ENCODE results near the gene ABCF2. TPM values are rescaled to one million over a fixed set of nuclear protein-coding genes. Genes with fewer than 3 reads are reported as not detected.
A peak's percentile ranks its signal among the peaks of the same experiment; 100 is the strongest.

ABCF2 gene
- total RNA-seq, 1 experiment from 2014 or later = 55.6 TPM

DNA sequence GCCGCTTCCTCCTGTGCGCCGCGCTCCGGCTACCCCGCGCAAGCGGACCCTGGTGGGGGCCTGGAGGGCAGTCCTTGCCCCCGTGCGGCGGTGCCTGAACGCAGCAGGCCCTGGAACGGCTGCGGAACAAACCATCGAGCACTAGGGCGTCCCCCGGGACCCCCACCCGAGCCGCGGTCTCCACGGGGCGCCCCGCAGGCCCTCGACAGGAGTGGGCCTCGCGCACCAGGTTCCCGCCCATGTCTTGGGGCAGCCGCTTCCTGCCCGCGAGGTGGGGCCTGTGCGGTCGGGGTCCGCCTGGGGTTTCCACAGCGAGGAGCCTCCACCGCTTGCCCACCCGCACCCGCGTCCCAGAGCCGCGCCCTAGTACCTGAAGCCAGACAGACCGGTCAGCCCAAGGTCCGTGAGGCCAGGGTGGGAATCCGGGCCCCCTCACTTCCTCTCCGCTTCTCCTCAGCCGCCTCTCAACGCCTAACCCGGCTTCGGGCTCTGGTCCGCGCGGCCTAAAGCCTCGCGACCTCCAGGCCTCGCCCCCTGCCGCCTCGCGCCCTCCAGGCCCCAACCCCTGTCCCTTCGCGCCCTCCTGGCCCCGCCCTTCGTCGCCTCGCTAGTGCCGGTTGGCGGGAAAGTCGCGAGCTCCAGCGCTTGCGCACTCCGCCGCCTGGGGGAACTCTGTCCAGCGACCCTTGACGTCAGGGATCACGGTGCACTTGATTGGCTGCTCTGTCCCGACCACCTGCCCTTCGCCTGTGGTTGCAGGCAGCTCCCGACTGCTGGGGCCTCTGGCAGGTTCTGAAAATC lies 52.6 kb downstream of the ABCF2 start:
- DNase-seq (ENCODE audit: low spot score) = no peak

GRCh38 chr7:151173386-151174245 lies 53.4 kb downstream of the ABCF2 start:
- no peak for DNase-seq (ENCODE audit: low spot score)

DNA sequence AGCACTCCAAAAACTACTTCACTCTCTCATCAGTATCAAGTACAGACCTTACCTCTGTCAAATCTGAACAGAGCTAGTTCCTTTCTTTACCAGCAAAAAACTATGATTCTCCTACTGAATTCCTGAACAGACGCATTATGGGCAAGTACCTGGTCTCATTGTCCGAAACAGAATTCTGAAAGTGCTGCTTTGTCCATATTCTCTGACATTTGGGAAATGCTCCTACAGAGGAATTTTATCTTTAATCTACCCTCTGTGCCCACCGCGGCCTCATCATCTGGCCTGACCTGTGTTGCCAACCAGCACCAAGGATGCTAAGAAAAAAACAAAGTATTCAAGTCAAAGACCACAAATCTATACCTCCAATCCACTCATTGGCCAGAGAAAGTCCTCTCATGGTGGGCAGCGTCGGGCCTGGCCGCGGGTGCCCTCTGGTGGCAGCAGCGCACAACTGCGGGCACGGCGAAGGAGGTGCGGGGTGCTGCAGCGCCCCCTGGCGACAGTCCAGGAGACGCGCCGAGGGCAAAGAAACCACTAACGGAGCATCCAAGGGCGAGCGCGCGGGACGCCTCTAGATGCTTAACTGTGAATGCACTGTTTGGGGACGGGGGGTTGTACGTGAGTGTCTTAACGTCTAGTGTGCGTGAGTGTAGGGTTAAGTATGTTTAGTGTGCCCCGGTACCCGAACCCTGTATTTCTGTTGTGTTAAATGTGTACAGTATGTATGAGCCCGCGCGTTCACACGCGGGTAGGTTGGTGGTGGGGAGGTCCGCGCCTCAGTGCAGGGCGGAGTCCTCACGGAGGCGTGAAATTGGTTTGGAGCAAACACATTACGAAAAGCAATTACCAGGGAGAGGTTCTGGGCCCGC lies 54.5 kb downstream of the ABCF2 start:
- DNase-seq (ENCODE audit: low spot score) = peak; percentile 65

GRCh38 chr7:151168787-151169162 lies 58.2 kb downstream of the ABCF2 start:
- no peak for DNase-seq (ENCODE audit: low spot score)

GRCh38 chr7:151168003-151168786 lies 58.8 kb downstream of the ABCF2 start:
- DNase-seq (ENCODE audit: low spot score) = peak; percentile 21

DNA sequence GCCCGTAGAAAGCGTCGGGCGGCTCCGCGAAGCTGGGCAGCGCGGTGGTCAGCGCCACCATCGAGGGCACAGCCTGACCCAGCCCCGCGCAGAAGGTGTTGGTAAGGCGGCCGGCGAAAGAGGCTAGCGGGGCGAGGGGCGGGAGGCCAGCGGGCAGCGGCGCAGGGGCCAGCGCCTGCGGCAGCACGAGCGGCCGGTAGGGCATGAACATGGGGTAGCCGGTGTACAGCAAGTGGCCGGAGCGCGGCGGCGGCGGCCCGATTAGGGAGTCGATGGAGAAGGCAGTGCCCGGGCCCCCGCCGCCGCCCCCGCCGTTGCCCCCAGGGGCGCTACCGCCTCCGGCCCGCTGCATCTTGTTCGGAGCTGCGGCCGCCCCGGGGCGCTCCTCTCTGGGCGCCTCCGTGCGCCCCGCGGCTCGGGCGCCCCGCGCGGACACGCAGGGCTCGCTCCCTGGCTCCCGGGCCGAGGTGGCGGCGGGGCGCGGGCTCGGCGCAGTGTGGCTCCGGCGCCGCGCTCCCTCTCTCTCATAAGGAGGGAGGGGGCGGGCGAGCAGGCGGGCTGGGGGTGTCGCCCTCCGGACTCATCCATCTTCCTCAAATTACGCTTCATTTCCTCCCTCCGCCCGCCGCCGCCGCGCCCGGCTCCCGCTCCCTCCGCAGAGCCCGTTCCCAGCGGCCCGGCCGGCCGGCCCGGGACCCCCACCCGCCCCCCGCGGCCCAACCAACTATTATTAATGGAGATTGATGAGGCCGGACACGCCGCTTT lies 59.6 kb downstream of the ABCF2 start, which contains the start of gene GBX1:
Gene GBX1, minus strand, starts transcription at position 498 of the 765 bp plus-strand sequence. Its CDS starts 146 bp downstream, at position 352.
- no peak for DNase-seq (ENCODE audit: low spot score)

DNA sequence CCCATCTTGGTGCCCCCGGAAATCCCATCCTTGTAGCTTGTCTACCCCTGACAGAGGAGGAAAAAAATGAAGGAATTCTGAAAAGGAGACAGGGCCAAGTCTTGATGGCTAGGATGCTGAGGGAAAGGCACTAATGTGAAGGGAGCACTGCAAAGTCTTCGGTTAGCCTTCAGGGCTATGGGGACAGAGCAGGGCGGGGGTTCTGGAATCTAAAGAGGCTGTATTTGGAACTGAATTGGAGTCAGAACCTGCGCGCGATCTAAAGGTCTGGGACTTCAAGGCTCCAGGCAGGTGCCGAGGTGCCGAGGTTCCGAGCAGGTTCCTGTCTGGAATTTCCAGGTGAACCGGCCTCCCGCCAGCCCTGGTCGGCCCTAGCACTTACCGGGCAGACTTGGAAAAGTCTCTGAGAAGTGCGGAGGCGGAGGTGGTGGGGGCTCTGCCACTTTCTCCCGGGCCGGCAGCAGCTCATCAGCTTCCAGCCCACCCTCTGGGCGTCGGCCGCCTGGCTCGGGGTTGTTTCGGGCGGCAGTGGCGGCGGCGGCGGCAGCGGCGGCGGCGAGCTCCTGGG lies 60.3 kb downstream of the ABCF2 start:
- no peak for DNase-seq (ENCODE audit: low spot score)

Other genes starting within 250 kb of the ABCF2 start
- 1.7 and 3.5 TPM in 2 replicates for gene KCNH2, start 248.9 kb downstream of the ABCF2 start, total RNA-seq (2014; rRNA removed; shearing (Covaris generic))
- 0.74 and 2.5 TPM in 2 replicates for gene NOS3, start 236.2 kb downstream of the ABCF2 start, total RNA-seq (2014; rRNA removed; shearing (Covaris generic))
- gene ATG9B, start 202.7 kb downstream of the ABCF2 start, total RNA-seq (2014; rRNA removed; shearing (Covaris generic)) = not detected in 2 replicates
- gene ABCB8, start 198.8 kb downstream of the ABCF2 start, total RNA-seq (2014; rRNA removed; shearing (Covaris generic)) = 35.6 and 40.2 TPM in 2 replicates
- gene ASIC3, start 178.7 kb downstream of the ABCF2 start, total RNA-seq (2014; rRNA removed; shearing (Covaris generic)) = 0.31 and 0.53 TPM in 2 replicates
- gene CDK5, start 169.3 kb downstream of the ABCF2 start, total RNA-seq (2014; rRNA removed; shearing (Covaris generic)) = 57.0 and 58.7 TPM in 2 replicates
- 195 and 238 TPM in 2 replicates for gene SLC4A2, start 167.6 kb downstream of the ABCF2 start, total RNA-seq (2014; rRNA removed; shearing (Covaris generic))
- gene FASTK, start 146.4 kb downstream of the ABCF2 start, total RNA-seq (2014; rRNA removed; shearing (Covaris generic)) = 95.4 and 118 TPM in 2 replicates
- 28.9 and 42.8 TPM in 2 replicates for gene TMUB1, start 143.7 kb downstream of the ABCF2 start, total RNA-seq (2014; rRNA removed; shearing (Covaris generic))
- gene AGAP3, start 140.7 kb downstream of the ABCF2 start, total RNA-seq (2014; rRNA removed; shearing (Covaris generic)) = 46.4 and 58.9 TPM in 2 replicates
- gene GBX1, start 59.5 kb downstream of the ABCF2 start, total RNA-seq (2014; rRNA removed; shearing (Covaris generic)) = 0.41 TPM in 1 of 2 replicates, not detected in the other
- gene ASB10, start 40.0 kb downstream of the ABCF2 start, total RNA-seq (2014; rRNA removed; shearing (Covaris generic)) = not detected in 2 replicates
- gene H2BK1, start 16.7 kb downstream of the ABCF2 start, total RNA-seq (2014; rRNA removed; shearing (Covaris generic)) = not detected in 2 replicates
- gene CHPF2, start 5.3 kb upstream of the ABCF2 start, total RNA-seq (2014; rRNA removed; shearing (Covaris generic)) = 36.5 and 37.8 TPM in 2 replicates
- 22.2 and 26.7 TPM in 2 replicates for gene SMARCD3, start 21.5 kb upstream of the ABCF2 start, total RNA-seq (2014; rRNA removed; shearing (Covaris generic))
- 48.5 and 58.0 TPM in 2 replicates for gene NUB1, start 114.6 kb upstream of the ABCF2 start, total RNA-seq (2014; rRNA removed; shearing (Covaris generic))
- 0.10 TPM in 1 of 2 replicates, not detected in the other for gene WDR86, start 182.8 kb upstream of the ABCF2 start, total RNA-seq (2014; rRNA removed; shearing (Covaris generic))
- gene CRYGN, start 212.9 kb upstream of the ABCF2 start, total RNA-seq (2014; rRNA removed; shearing (Covaris generic)) = 1.2 TPM in 1 of 2 replicates, not detected in the other